Osteocyte (in vitro differentiated cells): Measurements from ENCODE around the gene RASD1. TPM values are rescaled to one million over a fixed set of nuclear protein-coding genes. Genes with fewer than 3 reads are reported as not detected.

Source experiments
- DNase-seq: peaks from one replicate; pipeline ENCODE4 v3.0.0; 2021; ENCODE audit warnings: mixed read lengths; ENCODE audit not compliant: unreplicated experiment; ENCODE audit errors: extremely low spot score
- H3K27ac Mint-ChIP-seq: one replicate; pipeline ENCODE4 v1.8.0; 2021; ENCODE audit warnings: mild to moderate bottlenecking, mixed read lengths; ENCODE audit not compliant: unreplicated experiment
- H3K27me3 Mint-ChIP-seq: one replicate; pipeline ENCODE4 v1.8.0; 2021; ENCODE audit warnings: mixed read lengths; ENCODE audit not compliant: unreplicated experiment
- H3K36me3 Mint-ChIP-seq: one replicate; pipeline ENCODE4 v1.8.0; 2021; ENCODE audit warnings: mixed read lengths; ENCODE audit not compliant: unreplicated experiment
- H3K4me1 Mint-ChIP-seq: one replicate; pipeline ENCODE4 v1.8.0; 2021; ENCODE audit warnings: mixed read lengths; ENCODE audit not compliant: unreplicated experiment
- H3K4me3 Mint-ChIP-seq: one replicate; pipeline ENCODE4 v1.8.0; 2021; ENCODE audit warnings: mild to moderate bottlenecking, moderate library complexity, mixed read lengths; ENCODE audit not compliant: unreplicated experiment
- H3K9me3 Mint-ChIP-seq: one replicate; pipeline ENCODE4 v1.8.0; 2021; ENCODE audit warnings: mixed read lengths; ENCODE audit not compliant: unreplicated experiment
- total RNA-seq: library from RNA; stranded (reverse); gene quantifications from 2 replicates; pipeline ENCODE4 v1.2.1, GENCODE V29; 2021
- TF ChIP-seq, protein P1 (sequence below): fragments of 200-600 bp; sonication (generic); IDR thresholded peaks from 2 replicates; pipeline ENCODE4 v1.5.0; 2021; ENCODE audit warnings: antibody characterized with exemption, mild to moderate bottlenecking, moderate library complexity

RASD1 gene
- total RNA-seq, 1 donor from 2014 or later, result 1.6 TPM

DNA sequence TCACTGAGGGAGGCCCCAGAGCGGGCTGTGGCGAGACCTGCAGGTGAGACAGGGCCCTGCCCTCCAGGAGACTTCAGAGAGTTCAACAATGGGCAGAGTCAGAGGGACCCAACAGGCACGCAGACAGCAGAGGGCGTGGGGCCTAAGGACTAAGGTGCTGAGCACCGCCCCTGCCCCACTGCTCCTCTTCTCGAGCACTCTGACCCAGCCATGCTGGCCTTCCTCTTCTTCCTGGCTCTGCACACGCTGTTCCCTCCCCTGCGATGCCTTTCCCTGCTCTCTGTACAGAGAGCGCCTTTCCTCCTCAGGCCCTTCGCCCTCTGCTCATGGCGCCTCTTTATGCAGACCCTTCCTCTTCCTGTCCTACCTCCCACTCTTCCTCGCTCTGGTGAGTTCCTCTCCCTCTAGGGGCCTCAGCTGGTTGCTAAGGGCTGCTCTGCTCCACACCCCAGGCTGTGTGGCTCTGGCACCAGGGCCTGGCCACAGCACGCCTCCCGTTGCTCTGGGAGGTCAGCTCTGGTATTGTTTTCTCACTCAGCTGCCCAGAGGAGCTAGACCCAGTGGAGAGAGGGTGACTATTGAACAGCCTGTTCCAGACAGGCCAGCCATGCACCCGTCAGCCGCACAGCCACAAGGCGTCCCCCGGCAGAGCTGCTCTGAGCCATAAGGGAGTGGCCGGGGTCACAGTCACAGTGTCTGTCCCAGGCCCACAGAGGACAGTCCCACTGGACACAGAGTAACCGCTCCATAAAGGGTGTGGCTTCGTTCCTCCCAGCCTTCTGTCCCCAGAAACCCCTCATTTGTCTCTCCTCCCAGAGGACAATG, 13.6 kb upstream of the RASD1 start:
- no peak for DNase-seq
- Mint-ChIP-seq H3K4me1 (peaks cover 14% of the 10 kb centered on the region), H3K9me3 (no peaks in the 10 kb centered on the region), H3K4me3 (no peak overlapping the region), H3K36me3 (no peaks in the 10 kb centered on the region), H3K27me3 (no peaks in the 10 kb centered on the region), H3K27ac (no peak overlapping the region)
- TF ChIP-seq, protein P1, sequence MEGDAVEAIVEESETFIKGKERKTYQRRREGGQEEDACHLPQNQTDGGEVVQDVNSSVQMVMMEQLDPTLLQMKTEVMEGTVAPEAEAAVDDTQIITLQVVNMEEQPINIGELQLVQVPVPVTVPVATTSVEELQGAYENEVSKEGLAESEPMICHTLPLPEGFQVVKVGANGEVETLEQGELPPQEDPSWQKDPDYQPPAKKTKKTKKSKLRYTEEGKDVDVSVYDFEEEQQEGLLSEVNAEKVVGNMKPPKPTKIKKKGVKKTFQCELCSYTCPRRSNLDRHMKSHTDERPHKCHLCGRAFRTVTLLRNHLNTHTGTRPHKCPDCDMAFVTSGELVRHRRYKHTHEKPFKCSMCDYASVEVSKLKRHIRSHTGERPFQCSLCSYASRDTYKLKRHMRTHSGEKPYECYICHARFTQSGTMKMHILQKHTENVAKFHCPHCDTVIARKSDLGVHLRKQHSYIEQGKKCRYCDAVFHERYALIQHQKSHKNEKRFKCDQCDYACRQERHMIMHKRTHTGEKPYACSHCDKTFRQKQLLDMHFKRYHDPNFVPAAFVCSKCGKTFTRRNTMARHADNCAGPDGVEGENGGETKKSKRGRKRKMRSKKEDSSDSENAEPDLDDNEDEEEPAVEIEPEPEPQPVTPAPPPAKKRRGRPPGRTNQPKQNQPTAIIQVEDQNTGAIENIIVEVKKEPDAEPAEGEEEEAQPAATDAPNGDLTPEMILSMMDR, result no peak

- no peak for DNase-seq
- Mint-ChIP-seq H3K27me3 (no peaks in the 10 kb centered on the region), H3K4me1 (peaks cover 14% of the 10 kb centered on the region), H3K4me3 (no peak overlapping the region), H3K9me3 (no peaks in the 10 kb centered on the region), H3K27ac (no peak overlapping the region), H3K36me3 (no peaks in the 10 kb centered on the region)
- TF ChIP-seq, protein P1, result no peak
Measured at GRCh38 chr17:17508646-17509591, 12.7 kb upstream of the RASD1 start.

DNA sequence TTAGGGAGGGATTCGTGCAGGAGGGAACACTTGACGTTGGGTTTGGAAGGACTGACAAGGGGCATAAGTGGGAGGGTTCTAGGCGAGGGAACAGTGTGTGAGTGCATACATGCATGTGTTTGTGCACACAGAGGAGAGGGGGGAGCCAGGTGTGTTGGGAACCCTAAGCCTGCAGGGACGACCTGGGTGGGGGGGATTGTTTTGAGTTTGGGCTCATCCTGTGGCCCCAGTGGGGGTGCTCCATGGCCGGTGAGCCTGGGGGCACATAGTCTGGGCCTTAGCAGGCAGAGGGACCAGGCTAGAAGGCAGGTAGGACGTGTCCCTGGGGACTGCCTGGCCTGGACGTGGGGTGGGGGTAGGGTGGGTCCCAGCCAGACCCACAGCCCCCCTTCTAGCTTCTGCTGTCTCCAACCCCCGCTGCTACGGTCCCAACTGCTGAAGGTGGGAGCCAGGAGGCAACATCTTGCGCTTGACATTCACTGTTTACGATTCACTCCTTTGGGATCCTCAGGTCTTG, 11.9 kb upstream of the RASD1 start:
- peaks cover 14% of the 10 kb centered on the region for H3K4me1 Mint-ChIP-seq
- H3K36me3 Mint-ChIP-seq, result no peaks in the 10 kb centered on the region
- H3K9me3 Mint-ChIP-seq, result no peaks in the 10 kb centered on the region
- no peak overlapping the region for H3K4me3 Mint-ChIP-seq
- no peak overlapping the region for H3K27ac Mint-ChIP-seq
- no peaks in the 10 kb centered on the region for H3K27me3 Mint-ChIP-seq
- DNase-seq, result no peak
- TF ChIP-seq, protein P1, result no peak

DNA sequence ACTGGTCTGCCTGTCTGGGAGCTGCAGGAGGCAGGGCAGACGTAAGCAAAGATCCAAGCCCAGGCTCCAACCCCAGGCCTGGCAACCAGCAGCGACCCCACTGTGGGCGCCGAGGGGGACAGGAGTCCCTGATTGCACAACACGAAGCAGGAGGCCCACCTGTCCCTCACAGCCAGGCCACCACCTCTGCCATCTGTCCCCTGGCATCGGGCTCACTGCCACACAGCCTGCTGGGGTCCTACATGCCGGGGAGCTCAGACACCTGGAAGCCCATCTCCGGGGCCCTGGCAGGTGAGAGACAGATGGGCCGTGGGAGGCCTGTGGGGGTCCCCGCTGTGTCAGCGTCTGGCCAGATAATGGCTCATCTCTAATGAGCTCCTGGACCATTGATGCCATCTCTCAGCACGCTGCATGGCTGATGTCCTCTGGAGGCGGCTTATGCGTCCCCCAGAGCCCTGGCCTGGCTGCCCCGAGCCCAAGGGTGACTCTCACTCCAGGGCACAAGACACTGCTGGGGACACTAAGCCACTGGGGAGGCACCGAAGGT, 11.3 kb upstream of the RASD1 start:
- Mint-ChIP-seq H3K36me3 (no peaks in the 10 kb centered on the region), H3K4me1 (peaks cover 11% of the 10 kb centered on the region)

More for the DNA sequence above, 11.3 kb upstream of the RASD1 start:
- TF ChIP-seq, protein P1, result no peak
- Mint-ChIP-seq H3K27ac (no peak overlapping the region), H3K27me3 (no peaks in the 10 kb centered on the region), H3K9me3 (no peaks in the 10 kb centered on the region), H3K4me3 (no peak overlapping the region)
- DNase-seq, result no peak
